HepG2 (cell line): ENCODE data around the gene MPC1. TPM values are rescaled to one million over a fixed set of nuclear protein-coding genes. Genes with fewer than 3 reads are reported as not detected.

Experiments
- AGO2 ChIP-seq: fragments of 200-400 bp; formaldehyde crosslinking; optimal IDR thresholded peaks from 2 replicates; pipeline ENCODE3; 2017; ENCODE audit warnings: mild to moderate bottlenecking, low read depth, low read length, moderate library complexity
- CHCHD3 ChIP-seq: sonication (generic); formaldehyde crosslinking; IDR thresholded peaks from 2 replicates; pipeline ENCODE4 v1.8.0; 2022; ENCODE audit warnings: mild to moderate bottlenecking, missing genetic modification reagents, moderate library complexity
- DNMT3B ChIP-seq: conservative IDR thresholded peaks from 2 replicates; pipeline ENCODE4 v1.6.1; 2016; ENCODE audit warnings: missing biosample characterization, control low read depth
- DR1 ChIP-seq: sonication (generic); formaldehyde crosslinking; IDR thresholded peaks from 2 replicates; pipeline ENCODE4 v1.8.0; 2021; ENCODE audit warnings: mild to moderate bottlenecking, missing genetic modification reagents, inconsistent platforms
- HMG20B ChIP-seq: conservative IDR thresholded peaks from 2 replicates; pipeline ENCODE4 v1.6.1; 2016; ENCODE audit warnings: missing genetic modification reagents, missing compliant biosample characterization
- IRF9 ChIP-seq: sonication (generic); formaldehyde crosslinking; IDR thresholded peaks from 2 replicates; pipeline ENCODE4 v1.8.0; 2022; ENCODE audit warnings: missing genetic modification reagents, mild to moderate bottlenecking, borderline replicate concordance
- JUN ChIP-seq: sonication (generic); formaldehyde crosslinking; IDR thresholded peaks from 2 replicates; pipeline ENCODE4 v1.4.0; 2020; ENCODE audit warnings: mild to moderate bottlenecking, missing genetic modification reagents
- KDM5B ChIP-seq: sonication (generic); formaldehyde crosslinking; IDR thresholded peaks from 2 replicates; pipeline ENCODE4 v1.4.0; 2020; ENCODE audit warnings: missing genetic modification reagents, mild to moderate bottlenecking, borderline replicate concordance
- KMT2B ChIP-seq: IDR thresholded peaks from 2 replicates; pipeline ENCODE4 v1.6.1; 2016; ENCODE audit warnings: missing genetic modification reagents, missing compliant biosample characterization
- MLLT10 ChIP-seq: sonication (generic); formaldehyde crosslinking; IDR thresholded peaks from 2 replicates; pipeline ENCODE4 v1.4.0; 2020; ENCODE audit warnings: missing genetic modification reagents
- NFIC ChIP-seq: IDR thresholded peaks from 2 replicates; pipeline ENCODE4 v1.6.1; 2012; ENCODE audit warnings: mild to moderate bottlenecking, low read length, inconsistent platforms
- PRMT3 ChIP-seq: sonication (generic); formaldehyde crosslinking; IDR thresholded peaks from 2 replicates; pipeline ENCODE4 v1.8.1; 2022; ENCODE audit warnings: low read depth, mild to moderate bottlenecking, moderate library complexity, missing genetic modification reagents, borderline replicate concordance
- RNF2 ChIP-seq: fragments of 450-650 bp; conservative IDR thresholded peaks from 2 replicates; pipeline ENCODE4 v1.6.1; 2016; ENCODE audit warnings: low read depth
- SCMH1 ChIP-seq: sonication (generic); formaldehyde crosslinking; IDR thresholded peaks from 2 replicates; pipeline ENCODE4 v1.9.0; 2021; ENCODE audit warnings: missing genetic modification reagents, mild to moderate bottlenecking, borderline replicate concordance
- YEATS4 ChIP-seq: sonication (generic); formaldehyde crosslinking; IDR thresholded peaks from 2 replicates; pipeline ENCODE4 v1.4.0; 2020; ENCODE audit warnings: missing genetic modification reagents, borderline replicate concordance
- ZKSCAN5 ChIP-seq: sonication (generic); formaldehyde crosslinking; IDR thresholded peaks from 2 replicates; pipeline ENCODE4 v1.5.1; 2020; ENCODE audit warnings: mild to moderate bottlenecking, missing genetic modification reagents
- ZNF160 ChIP-seq: sonication (generic); formaldehyde crosslinking; IDR thresholded peaks from 2 replicates; pipeline ENCODE4 v1.8.0; 2022; ENCODE audit warnings: mild to moderate bottlenecking, inconsistent platforms, missing genetic modification reagents
- ZNF318 ChIP-seq: sonication (generic); formaldehyde crosslinking; IDR thresholded peaks from 2 replicates; pipeline ENCODE4 v1.4.0; 2020; ENCODE audit warnings: mild to moderate bottlenecking, missing genetic modification reagents
- ZNF614 ChIP-seq: IDR thresholded peaks from 2 replicates; pipeline ENCODE4 v1.6.1; 2018; ENCODE audit warnings: missing biosample characterization, missing genetic modification reagents, inconsistent platforms, borderline replicate concordance
- ZNF674 ChIP-seq: sonication (generic); formaldehyde crosslinking; IDR thresholded peaks from 2 replicates; pipeline ENCODE4 v1.5.0; 2020; ENCODE audit warnings: low read depth, mild to moderate bottlenecking, missing genetic modification reagents
- ZNF761 ChIP-seq: sonication (generic); formaldehyde crosslinking; conservative IDR thresholded peaks from 2 replicates; pipeline ENCODE4 v1.4.0; 2020; ENCODE audit warnings: mild to moderate bottlenecking, missing genetic modification reagents
- polyA plus RNA-seq, 8 experiments: library from polyadenylated mRNA; depleted of rRNA in 3 of 8; stranded (reverse) in 7 of 8; unstranded in 1 of 8; fragments of >200 nt; fragmentation: Illumina TruSeq in 4 of 8; extraction: Trizol in 4 of 8; gene quantifications; 2 replicates each; pipeline versions ENCODE4 v1.2.1 to v1.2.3, GENCODE V29; 2011 to 2016; ENCODE audit warnings: low read depth in 4 of 8, missing spikeins in 1 of 8, mixed read lengths in 1 of 8; ENCODE audit not compliant: insufficient read depth in 1 of 8
- total RNA-seq, 5 experiments: library from RNA; depleted of rRNA; stranded (reverse); fragments of >200 nt; fragmentation: Illumina TruSeq; extraction: Trizol; gene quantifications; 2 replicates each; pipeline ENCODE4 v1.2.3, GENCODE V29; 2016; ENCODE audit warnings: low read depth in 1 of 5
- TF ChIP-seq, protein P1 (sequence below): sonication (generic); formaldehyde crosslinking; IDR thresholded peaks from 2 replicates; pipeline ENCODE4 v1.4.0; 2020; ENCODE audit warnings: missing genetic modification reagents

The MPC1 gene
- total and polyA plus RNA-seq, 2 of the 13 experiments (the other 11 are each of a cell fraction or from before 2014, with no cell fraction given), result 189 to 214 TPM

DNA sequence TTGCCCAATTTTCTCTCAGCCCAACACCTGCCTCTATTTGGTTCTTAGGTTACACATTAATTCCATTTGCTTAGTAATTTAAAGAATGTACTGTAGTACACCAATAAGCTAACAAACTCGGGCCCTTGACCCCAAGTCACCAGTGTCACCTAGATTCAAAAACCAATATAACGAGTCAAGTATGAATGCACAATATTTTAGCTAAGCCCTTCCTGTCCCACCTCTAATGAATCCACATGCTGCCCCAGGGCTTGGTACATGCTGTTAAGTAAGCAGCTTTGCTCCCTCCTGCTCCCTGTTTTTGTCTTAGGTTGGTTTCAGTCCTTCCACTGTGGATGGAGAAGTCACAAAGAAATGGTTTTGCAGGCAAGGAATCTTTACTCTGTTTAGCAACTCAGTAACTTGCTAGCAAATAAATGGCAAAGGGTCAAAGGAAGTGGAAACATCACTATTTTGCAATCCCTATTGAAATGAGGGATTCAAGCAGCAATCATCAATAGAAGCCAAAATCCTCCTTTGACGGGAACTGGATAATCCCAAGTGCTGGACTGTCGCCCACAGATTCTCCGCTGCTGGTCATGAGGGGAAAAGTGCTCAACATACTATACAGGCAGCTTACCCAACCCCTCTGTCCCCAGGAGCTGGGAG is 5.0 kb upstream of the MPC1 start (continued):
- TF ChIP-seq ZNF318 (CRISPR knock-in tag), result no peak
- TF ChIP-seq HMG20B (CRISPR knock-in tag), result peak; percentile 73; the same call in 1 of the 2 replicates
- TF ChIP-seq RNF2, result no peak; the same call in 1 of the 2 replicates
- TF ChIP-seq, protein P1, sequence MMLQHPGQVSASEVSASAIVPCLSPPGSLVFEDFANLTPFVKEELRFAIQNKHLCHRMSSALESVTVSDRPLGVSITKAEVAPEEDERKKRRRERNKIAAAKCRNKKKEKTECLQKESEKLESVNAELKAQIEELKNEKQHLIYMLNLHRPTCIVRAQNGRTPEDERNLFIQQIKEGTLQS (CRISPR knock-in tag), result no peak
- no peak for TF ChIP-seq ZKSCAN5 (CRISPR knock-in tag)
- peak; percentile 97 for TF ChIP-seq ZNF614
- no peak for TF ChIP-seq DR1 (CRISPR knock-in tag)
- TF ChIP-seq NFIC, result peak; percentile 94
- TF ChIP-seq MLLT10, result no peak
- TF ChIP-seq ZNF761 (CRISPR knock-in tag), result no peak; the same call in 1 of the 2 replicates
- no peak for TF ChIP-seq DNMT3B (CRISPR knock-in tag)
- no peak for TF ChIP-seq AGO2
- no peak for TF ChIP-seq PRMT3 (CRISPR knock-in tag)
- no peak for TF ChIP-seq IRF9 (CRISPR knock-in tag)
- no peak for TF ChIP-seq KDM5B (CRISPR knock-in tag)
- TF ChIP-seq SCMH1 (CRISPR knock-in tag), result no peak
- TF ChIP-seq YEATS4 (CRISPR knock-in tag), result peak; percentile 85
- TF ChIP-seq ZNF160 (CRISPR knock-in tag), result peak; percentile 21; the same call in 1 of the 2 replicates
- no peak for TF ChIP-seq ZNF674
- TF ChIP-seq KMT2B (CRISPR knock-in tag), result no peak; the same call in none of the 2 replicates
- peak; percentile 58; the same call in 1 of the 2 replicates for TF ChIP-seq JUN (CRISPR knock-in tag)
- TF ChIP-seq CHCHD3 (CRISPR knock-in tag), result no peak
